ENCODE data around the gene MSH5. TPM values are rescaled to one million over a fixed set of nuclear protein-coding genes. Genes with fewer than 3 reads are reported as not detected.
"Not testable (repeated sequence)": the region's sequence is repeated elsewhere in the genome, so short reads cannot be mapped to it uniquely, and the experiment has no call there.

MSH5 gene
- total RNA-seq, 2 experiments from 2014 or later, result 60.3 to 61.5 TPM

GRCh38 chr6:31709157-31709556 is 30.6 kb upstream of the MSH5 start:
- CTCF ChIA-PET, result interaction anchor here (0.7 kb wide), 1 partner anchor 87 kb away, joined by 3 read pairs; no protein-coding TSS in a partner anchor
- POLR2A ChIA-PET, result not testable (repeated sequence)

GRCh38 chr6:31710523-31711219 is 29.1 kb upstream of the MSH5 start:
- ChIA-PET POLR2A (no interaction called here), CTCF (interaction anchor here (0.8 to 1.5 kb wide), 2 partner anchors 30 to 164 kb away, joined by 3 to 4 read pairs; partner anchors contain the start of gene ATP6V1G2)

- ChIA-PET CTCF (interaction anchor here (1.5 kb wide), 1 partner anchor 29 kb away, joined by 3 read pairs; no protein-coding TSS in a partner anchor), POLR2A (no interaction called here)
Observed at GRCh38 chr6:31711233-31711632, 28.6 kb upstream of the MSH5 start.

GRCh38 chr6:31712296-31712695 is 27.5 kb upstream of the MSH5 start:
- POLR2A ChIA-PET, result no interaction called here
- CTCF ChIA-PET, result no interaction called here

GRCh38 chr6:31713465-31713864 is 26.3 kb upstream of the MSH5 start:
- ChIA-PET CTCF (interaction anchor here (1.3 to 2.9 kb wide), 2 partner anchors 17 to 56 kb away, joined by 4 to 7 read pairs; no protein-coding TSS in a partner anchor), POLR2A (no interaction called here)

GRCh38 chr6:31713991-31714684 is 25.7 kb upstream of the MSH5 start:
- POLR2A ChIA-PET, result no interaction called here

GRCh38 chr6:31715022-31715958 is 24.5 kb upstream of the MSH5 start, which contains the start of gene LY6G6D:
Gene LY6G6D (plus strand): TSS chr6:31715348. CDS start chr6:31715356, 8 bp downstream.
- ChIA-PET CTCF (interaction anchor here (0.9 to 2.9 kb wide), 2 partner anchors 15 to 75 kb away, joined by 3 to 7 read pairs; no protein-coding TSS in a partner anchor), POLR2A (no interaction called here)

More at GRCh38 chr6:31713991-31714684, 25.7 kb upstream of the MSH5 start:
- CTCF ChIA-PET, result interaction anchor here (1.3 to 2.9 kb wide), 2 partner anchors 16 to 55 kb away, joined by 4 to 7 read pairs; no protein-coding TSS in a partner anchor

GRCh38 chr6:31717499-31718222 is 22.1 kb upstream of the MSH5 start:
- ChIA-PET CTCF (no interaction called here), POLR2A (no interaction called here)

- ChIA-PET CTCF (no interaction called here), POLR2A (no interaction called here)
Observed at GRCh38 chr6:31718265-31718664, 21.5 kb upstream of the MSH5 start.

- ChIA-PET POLR2A (no interaction called here), CTCF (interaction anchor here (0.8 kb wide), 1 partner anchor 15 kb away, joined by 3 read pairs; the partner anchor contains the start of gene ABHD16A)
Observed at GRCh38 chr6:31719001-31719400, 20.8 kb upstream of the MSH5 start.

- ChIA-PET POLR2A (no interaction called here), CTCF (interaction anchor here (0.9 kb wide), 1 partner anchor 10 kb away, joined by 3 read pairs; no protein-coding TSS in a partner anchor)
Observed at GRCh38 chr6:31720196-31720770, 19.5 kb upstream of the MSH5 start.

- ChIA-PET POLR2A (no interaction called here), CTCF (no interaction called here)
Observed at GRCh38 chr6:31721351-31722020, 18.3 kb upstream of the MSH5 start, which contains the start of gene LY6G6C. Gene LY6G6C (minus strand): TSS chr6:31721746. CDS start chr6:31721679, 67 bp downstream.

GRCh38 chr6:31722173-31722572 is 17.6 kb upstream of the MSH5 start:
- CTCF ChIA-PET, result interaction anchor here (0.6 kb wide), 1 partner anchor 195 kb away, joined by 3 read pairs; no protein-coding TSS in a partner anchor
- POLR2A ChIA-PET, result no interaction called here

GRCh38 chr6:31723245-31723979 is 16.4 kb upstream of the MSH5 start, which contains the start of gene MPIG6B:
Gene MPIG6B (plus strand): TSS chr6:31723373. CDS start chr6:31723384, 11 bp downstream.
- CTCF ChIA-PET, result interaction anchor here (0.7 kb wide), 1 partner anchor 143 kb away, joined by 3 read pairs; no protein-coding TSS in a partner anchor
- POLR2A ChIA-PET, result no interaction called here

- POLR2A ChIA-PET, result no interaction called here
Observed at GRCh38 chr6:31723980-31724691, 15.7 kb upstream of the MSH5 start.

More at GRCh38 chr6:31723980-31724691, 15.7 kb upstream of the MSH5 start:
- CTCF ChIA-PET, result interaction anchor here (0.6 to 0.8 kb wide), 2 partner anchors 26 to 95 kb away, joined by 3 read pairs; no protein-coding TSS in a partner anchor

Data from activated CD8-positive, alpha-beta memory T cell treated with anti-CD3 and anti-CD28 coated beads for 36 hours (primary cell).